GM18526 (cell line): ENCODE measurements around the gene SZT2.
A peak's percentile ranks its signal among the peaks of the same experiment; 100 is the strongest.

Source experiments
- POLR2A ChIP-seq: IDR thresholded peaks from 3 replicates; pipeline ENCODE4 v1.6.1; 2011; ENCODE audit not compliant: insufficient read length; ENCODE audit errors: extremely low read depth

SZT2 gene

DNA sequence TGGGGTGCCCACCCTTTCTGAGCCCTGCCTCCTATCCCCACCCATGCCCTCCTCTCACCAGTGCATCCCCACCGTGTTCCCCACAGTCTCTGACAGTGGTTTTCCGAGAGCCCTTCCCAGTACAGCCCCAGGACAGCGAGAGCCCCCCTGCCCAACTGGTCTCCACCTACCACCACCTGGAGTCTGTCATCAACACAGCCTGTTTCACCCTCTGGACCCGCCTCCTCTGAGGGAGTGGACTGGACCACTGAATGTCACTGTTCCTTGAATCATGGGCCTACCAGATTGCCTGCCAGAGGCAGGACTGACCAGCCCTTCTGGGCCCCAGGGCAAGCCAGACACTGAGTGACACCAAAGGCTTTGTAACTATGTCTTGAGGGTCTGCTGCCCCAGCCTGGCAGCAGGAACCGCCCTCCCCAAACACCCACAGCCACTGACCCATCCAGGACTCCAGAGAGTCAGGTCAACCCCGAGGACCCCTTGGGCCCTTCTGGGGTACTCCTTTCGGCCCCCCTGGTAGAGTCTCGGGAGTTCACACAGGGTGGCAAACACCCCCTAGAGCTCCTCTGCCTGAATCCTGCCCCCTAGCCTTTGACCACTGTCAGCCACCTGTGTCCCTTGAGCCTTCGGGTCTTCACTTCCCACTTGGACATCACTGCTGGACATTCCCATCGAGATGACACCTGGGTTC lies 60.7 kb downstream of the SZT2 start:
- TF ChIP-seq POLR2A = no peak

DNA sequence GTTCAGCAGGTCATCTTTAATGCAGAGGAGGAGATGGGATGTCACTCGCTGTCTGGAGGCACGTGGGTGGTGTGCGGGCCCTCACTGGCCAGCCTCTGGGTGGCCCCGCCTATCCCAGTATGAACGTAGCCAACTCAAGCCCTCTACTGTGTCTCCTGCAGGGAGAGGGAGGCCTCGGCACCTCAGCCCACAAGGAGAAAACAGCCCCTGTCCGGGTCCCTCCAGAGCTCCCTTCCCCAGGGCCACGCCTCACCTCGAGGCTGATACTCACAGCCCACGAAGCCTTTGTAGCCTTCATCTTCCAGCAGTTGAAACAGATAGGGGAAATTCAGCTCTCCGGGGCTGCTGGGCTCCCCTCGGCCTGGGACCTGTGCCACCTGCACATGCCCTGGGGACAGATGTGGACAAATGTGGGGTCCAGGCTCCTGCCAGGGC lies 61.5 kb downstream of the SZT2 start:
- no peak for TF ChIP-seq POLR2A

- no peak for TF ChIP-seq POLR2A
Measured at GRCh38 chr1:43451701-43452532, 62.2 kb downstream of the SZT2 start.

- no peak for TF ChIP-seq POLR2A
Measured at GRCh38 chr1:43452789-43453441, 63.2 kb downstream of the SZT2 start.

GRCh38 chr1:43453442-43454269 lies 64.0 kb downstream of the SZT2 start, which contains the start of gene HYI:
Gene HYI (minus strand): TSS chr1:43453931. CDS start chr1:43453793, 138 bp downstream.
- TF ChIP-seq POLR2A = peak; percentile 21

GRCh38 chr1:43454270-43455011 lies 64.7 kb downstream of the SZT2 start:
- TF ChIP-seq POLR2A = no peak

- TF ChIP-seq POLR2A = no peak
Measured at GRCh38 chr1:43455213-43455889, 65.7 kb downstream of the SZT2 start.

- TF ChIP-seq POLR2A = no peak
Measured at GRCh38 chr1:43460988-43461693, 71.4 kb downstream of the SZT2 start.

GRCh38 chr1:43463479-43463878 lies 73.8 kb downstream of the SZT2 start:
- TF ChIP-seq POLR2A = no peak

DNA sequence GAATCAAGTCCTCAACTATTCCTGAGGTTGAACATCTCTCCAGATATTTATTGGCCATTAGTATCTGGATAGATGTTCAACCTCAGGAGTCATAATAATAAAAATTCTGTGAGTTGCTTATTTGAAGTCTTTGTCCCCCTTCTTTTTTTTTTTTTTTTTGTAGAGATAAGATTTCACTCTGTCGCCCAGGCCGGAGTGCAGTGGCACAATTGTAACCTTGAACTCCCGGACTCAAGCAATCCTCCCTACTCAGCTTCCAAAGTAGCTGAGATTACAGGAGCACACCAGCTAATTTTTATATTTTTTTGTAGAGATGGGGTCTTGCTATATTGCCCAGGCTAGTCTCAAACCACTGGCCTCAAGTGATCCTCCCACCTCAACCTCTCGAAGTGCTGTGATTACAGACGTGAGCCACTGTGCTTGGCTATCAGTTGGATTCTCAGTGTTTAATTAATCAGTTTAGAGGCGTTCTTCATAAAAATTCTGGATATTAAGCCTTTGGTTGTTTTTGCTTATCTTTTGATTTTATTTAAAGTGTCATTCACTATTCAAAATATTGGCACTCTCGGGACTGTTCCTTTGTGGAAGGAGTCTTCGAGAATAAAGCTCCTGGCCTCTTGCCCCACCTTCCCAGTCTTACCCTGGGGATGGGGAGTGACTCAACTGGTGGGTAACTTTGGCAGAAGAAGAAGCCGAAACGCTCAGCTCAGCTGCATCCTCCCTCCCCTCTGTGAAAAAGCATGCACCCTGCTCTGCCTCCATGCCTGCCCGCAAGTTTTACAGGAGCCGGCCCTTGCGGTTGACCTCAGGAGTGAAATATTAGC lies 75.2 kb downstream of the SZT2 start:
- TF ChIP-seq POLR2A = no peak

DNA sequence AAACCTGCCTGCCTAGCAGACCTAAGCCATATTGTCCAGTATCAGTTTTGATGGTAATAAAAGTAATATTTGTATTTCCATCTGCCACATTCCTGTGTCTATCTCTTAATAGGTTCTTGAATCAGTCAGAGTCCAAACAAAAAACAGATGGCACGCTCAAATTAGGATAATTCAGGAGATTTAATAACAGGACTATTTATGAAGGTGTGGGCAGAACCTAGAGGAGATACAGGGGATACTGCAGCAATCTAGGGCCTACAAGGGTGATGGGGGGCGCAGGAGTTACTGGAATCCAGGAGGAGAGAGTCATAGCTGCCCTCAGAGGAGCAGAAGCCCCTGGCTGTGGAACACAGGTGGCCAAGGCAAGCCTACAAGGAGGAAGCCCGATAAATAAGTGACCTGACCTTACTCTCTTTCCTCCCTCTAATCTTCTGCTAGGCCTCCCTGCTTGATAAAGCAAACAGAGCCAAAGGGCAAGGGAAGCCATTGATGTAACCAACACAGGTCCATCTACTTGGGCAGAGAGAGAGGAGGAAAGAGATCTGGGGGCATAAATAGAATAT lies 75.9 kb downstream of the SZT2 start:
- no peak for TF ChIP-seq POLR2A

GRCh38 chr1:43466403-43466802 lies 76.7 kb downstream of the SZT2 start:
- TF ChIP-seq POLR2A = no peak
